HCT116 (cell line): ENCODE data around the gene GPR65. TPM values are rescaled to one million over a fixed set of nuclear protein-coding genes. Genes with fewer than 3 reads are reported as not detected.

ENCODE experiments used
- ATAC-seq: fragments of 200-7000 bp; cut with Tn5 transposase; 2 replicates; pipeline ENCODE4 v1.9.1; 2020; ENCODE audit warnings: mild to moderate bottlenecking, moderate library complexity
- BruUV-seq: library from RNA; stranded (reverse); fragments of 400-500 nt; replicated peaks from 2 replicates; lab custom pipeline; 2021; lab: Mats Ljungman, UMichigan
- CTCF ChIA-PET: fragments of 300-600 bp; sonication (Branson Sonifier 250); formaldehyde crosslinking; loops from one replicate; lab custom pipeline; 2021; ENCODE audit warnings: antibody characterized with exemption; lab: Charles Lee
- POLR2A ChIA-PET: fragments of 300-600, 350-600 bp; sonication (Branson Sonifier 250); formaldehyde crosslinking; loops from one replicate; lab custom pipeline; 2021; ENCODE audit warnings: antibody characterized with exemption; lab: Charles Lee
- RAD21 ChIA-PET, 2 experiments: fragments of 300-600 bp; sonication (Branson Sonifier 250); formaldehyde crosslinking; loops; one replicate each; lab custom pipeline; 2023; ENCODE audit warnings: low total read pairs in 2 of 2; ENCODE audit not compliant: uncharacterized antibody in 2 of 2, unreplicated experiment in 2 of 2, low non-redundant PET in 1 of 2; lab: Charles Lee
- DNase-seq: peaks from one replicate; pipeline ENCODE4 v3.0.0-alpha.2; 2010; ENCODE audit warnings: low read depth, low spot score
- H2AFZ ChIP-seq: fragments of 200-600 bp; shearing (Covaris generic), sonication (generic); 2 replicates; pipeline ENCODE4 v1.6.1; 2017; ENCODE audit warnings: low read depth, mixed run types, mixed read lengths, antibody characterized with exemption, low read length; ENCODE audit not compliant: poor library complexity, severe bottlenecking
- H3K27ac ChIP-seq: 2 replicates; pipeline ENCODE4 v1.5.1; 2012; ENCODE audit warnings: low read depth, low read length
- H3K27me3 ChIP-seq: fragments of 200-600 bp; sonication (generic); 2 replicates; pipeline ENCODE4 v1.6.1; 2016; ENCODE audit warnings: mixed run types, low read length, mixed read lengths; ENCODE audit not compliant: insufficient read depth
- H3K36me3 ChIP-seq, 2 experiments: fragments of 200-500 bp in 1 of 2; fragments of 200-600 bp in 1 of 2; sonication (Bioruptor generic) in 1 of 2; sonication (generic) in 1 of 2; 2 replicates each; pipeline versions ENCODE4 v1.5.1 to v1.6.1; 2014 to 2016; ENCODE audit warnings: low read length in 2 of 2, inconsistent platforms in 1 of 2, mixed read lengths in 1 of 2, mixed run types in 1 of 2; ENCODE audit not compliant: insufficient read depth in 2 of 2, control insufficient read depth in 1 of 2
- H3K4me1 ChIP-seq, 2 experiments: fragments of 200-600 bp in 1 of 2; sonication (generic) in 1 of 2; 2 replicates each; pipeline versions ENCODE4 v1.5.1 to v1.6.1; 2012 to 2017; ENCODE audit warnings: low read length in 2 of 2, inconsistent platforms in 1 of 2, mild to moderate bottlenecking in 1 of 2, mixed read lengths in 1 of 2, mixed run types in 1 of 2, moderate library complexity in 1 of 2; ENCODE audit not compliant: insufficient read depth in 2 of 2, control insufficient read depth in 1 of 2
- H3K4me2 ChIP-seq: fragments of 200-600 bp; sonication (generic); 2 replicates; pipeline ENCODE4 v1.6.1; 2017; ENCODE audit warnings: mixed run types, low read length, mixed read lengths
- H3K4me3 ChIP-seq, 2 experiments: fragments of 200-600 bp in 1 of 2; sonication (generic) in 1 of 2; replicated peaks in 1 of 2; 2 replicates each; pipeline ENCODE4 v1.5.1; 2011 to 2016; ENCODE audit warnings: low read length in 2 of 2, control low read depth in 1 of 2, low read depth in 1 of 2, mild to moderate bottlenecking in 1 of 2, mixed read lengths in 1 of 2, mixed run types in 1 of 2
- H3K79me2 ChIP-seq: fragments of 200-600 bp; sonication (generic); 2 replicates; pipeline ENCODE4 v1.6.1; 2017; ENCODE audit warnings: mild to moderate bottlenecking, mixed run types, low read length, moderate library complexity, mixed read lengths; ENCODE audit not compliant: insufficient read depth
- H3K9ac ChIP-seq: fragments of 200-600 bp; sonication (generic); 2 replicates; pipeline ENCODE4 v1.6.1; 2016; ENCODE audit warnings: low read length, mixed read lengths
- H3K9me2 ChIP-seq: fragments of 200-600 bp; sonication (generic), shearing (Covaris generic); 2 replicates; pipeline ENCODE4 v1.6.1; 2017; ENCODE audit warnings: mixed run types, mild to moderate bottlenecking, moderate library complexity; ENCODE audit not compliant: insufficient read depth
- H3K9me3 ChIP-seq, 2 experiments: fragments of 200-500 bp in 1 of 2; fragments of 200-600 bp in 1 of 2; sonication (Bioruptor generic) in 1 of 2; sonication (generic) in 1 of 2; 2 replicates each; pipeline ENCODE4 v1.6.1; 2014 to 2017; ENCODE audit warnings: low read length in 2 of 2, mixed read lengths in 2 of 2, inconsistent platforms in 1 of 2, low read depth in 1 of 2, mild to moderate bottlenecking in 1 of 2, mixed run types in 1 of 2, moderate library complexity in 1 of 2; ENCODE audit not compliant: control insufficient read depth in 1 of 2, insufficient read depth in 1 of 2
- H4K20me1 ChIP-seq: fragments of 200-600 bp; sonication (generic), shearing (Covaris generic); 2 replicates; pipeline ENCODE4 v1.6.1; 2017; ENCODE audit warnings: mixed run types, mild to moderate bottlenecking, moderate library complexity; ENCODE audit not compliant: insufficient read depth
- CBX3 ChIP-seq: IDR thresholded peaks from 2 replicates; pipeline ENCODE4 v1.6.1; 2012; ENCODE audit warnings: low read depth
- CEBPB ChIP-seq: IDR thresholded peaks from 2 replicates; pipeline ENCODE4 v1.6.1; 2012; ENCODE audit warnings: low read depth
- ELF1 ChIP-seq: IDR thresholded peaks from 2 replicates; pipeline ENCODE4 v1.6.1; 2012; ENCODE audit warnings: low read depth, borderline replicate concordance
- EZH2 ChIP-seq: fragments of 200-600 bp; sonication (generic); IDR thresholded peaks from 2 replicates; pipeline ENCODE4 v1.6.1; 2017; ENCODE audit warnings: antibody characterized with exemption, mixed run types
- FOSL1 ChIP-seq: IDR thresholded peaks from 2 replicates; pipeline ENCODE4 v1.6.1; 2012; ENCODE audit warnings: low read depth
- POLR2A ChIP-seq: IDR thresholded peaks from 2 replicates; pipeline ENCODE4 v1.7.0; 2011; ENCODE audit warnings: borderline replicate concordance; ENCODE audit not compliant: insufficient read depth, insufficient read length; ENCODE audit errors: extremely low read depth
- REST ChIP-seq: IDR thresholded peaks from 2 replicates; pipeline ENCODE4 v1.6.1; 2012; ENCODE audit warnings: low read depth
- SIN3A ChIP-seq: IDR thresholded peaks from 2 replicates; pipeline ENCODE4 v1.6.1; 2012; ENCODE audit warnings: low read depth
- SP1 ChIP-seq: IDR thresholded peaks from 2 replicates; pipeline ENCODE4 v1.6.1; 2012; ENCODE audit warnings: low read depth
- ZNF274 ChIP-seq: fragments of 200-500 bp; sonication (Bioruptor generic); IDR thresholded peaks from 2 replicates; pipeline ENCODE4 v1.6.1; 2014; ENCODE audit warnings: mild to moderate bottlenecking, low read depth, low read length, inconsistent platforms
- intact Hi-C: fragments of 100-400 bp; cut with micrococcal nuclease; formaldehyde crosslinking; loops from 2 replicates; pipeline ENCODE4 v1.10.0; 2022
- total RNA-seq: library from RNA; stranded (reverse); gene quantifications from one replicate; pipeline ENCODE4 v1.2.1, GENCODE V29; 2021; ENCODE audit not compliant: unreplicated experiment
- TF ChIP-seq, protein P1 (sequence below): IDR thresholded peaks from 2 replicates; pipeline ENCODE4 v1.6.1; 2011; ENCODE audit warnings: mild to moderate bottlenecking, low read length, moderate library complexity; ENCODE audit not compliant: insufficient replicate concordance; ENCODE audit errors: extremely low read depth

The GPR65 gene
- total RNA-seq, 1 experiment from 2014 or later = 0.05 TPM

DNA sequence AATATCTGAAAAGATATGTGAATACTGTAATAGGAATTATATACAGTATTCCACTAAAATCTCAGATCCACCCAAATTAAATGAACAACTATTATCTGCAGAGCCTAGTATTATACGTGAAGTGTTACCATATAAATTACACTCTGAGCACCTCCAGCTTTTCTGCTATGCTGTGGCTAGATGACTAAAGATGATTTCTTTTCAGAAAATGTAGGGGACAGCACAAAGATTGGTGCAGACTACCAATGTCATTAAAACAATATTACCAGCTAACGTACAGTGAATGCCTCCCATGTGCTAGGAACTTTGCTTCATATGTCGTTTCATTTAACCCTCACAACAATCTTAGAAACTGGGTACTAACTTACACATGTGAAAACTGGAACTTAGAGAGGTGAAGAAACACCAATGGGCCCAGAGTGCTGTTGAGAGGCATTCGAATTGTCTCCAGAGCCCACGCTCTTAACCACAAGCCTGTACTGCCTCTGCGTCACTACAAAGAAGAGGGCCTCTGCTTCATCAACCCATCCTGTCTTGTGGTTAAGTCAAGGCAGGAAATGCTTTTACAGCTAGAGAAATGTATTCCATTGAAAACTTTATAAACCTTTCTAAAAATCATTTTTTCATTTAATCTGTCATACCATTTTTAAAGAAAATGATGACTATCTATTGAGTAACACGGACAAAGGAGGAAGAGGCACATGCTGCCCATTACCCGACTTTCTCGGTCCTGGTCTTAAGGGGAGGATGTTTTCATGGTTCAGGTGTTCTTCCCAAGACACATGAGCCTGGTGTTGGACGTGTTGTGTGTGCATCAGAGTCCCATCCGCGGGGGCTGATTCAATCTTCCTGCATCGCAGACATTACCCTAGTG, 1.3 kb downstream of the GPR65 start:
- Histone ChIP-seq H2AFZ (no peak overlapping the region), H3K4me2 (no peak overlapping the region), H3K36me3 (no peaks in the 10 kb centered on the region), H3K27ac (no peak overlapping the region), H4K20me1 (no peaks in the 10 kb centered on the region), H3K27me3 (no peaks in the 10 kb centered on the region), H3K4me1 (no peaks in the 10 kb centered on the region), H3K9ac (no peak overlapping the region), H3K9me2 (no peaks in the 10 kb centered on the region), H3K4me3 (no peak overlapping the region), H3K9me3 (no peaks in the 10 kb centered on the region; a peak in 1 of 4 replicates), H3K79me2 (no peaks in the 10 kb centered on the region)
- ChIA-PET RAD21 (no interaction called here), CTCF (no interaction called here), POLR2A (no interaction called here)
- DNase-seq (no peak), ATAC-seq (no peak)
- BruUV-seq = no TSS peak
- TF ChIP-seq POLR2A = no peak
- TF ChIP-seq FOSL1 = no peak
- no peak for TF ChIP-seq REST
- no peak for TF ChIP-seq SIN3A
- TF ChIP-seq CBX3 = no peak
- no peak for TF ChIP-seq EZH2
- no peak for TF ChIP-seq SP1
- TF ChIP-seq, protein P1, sequence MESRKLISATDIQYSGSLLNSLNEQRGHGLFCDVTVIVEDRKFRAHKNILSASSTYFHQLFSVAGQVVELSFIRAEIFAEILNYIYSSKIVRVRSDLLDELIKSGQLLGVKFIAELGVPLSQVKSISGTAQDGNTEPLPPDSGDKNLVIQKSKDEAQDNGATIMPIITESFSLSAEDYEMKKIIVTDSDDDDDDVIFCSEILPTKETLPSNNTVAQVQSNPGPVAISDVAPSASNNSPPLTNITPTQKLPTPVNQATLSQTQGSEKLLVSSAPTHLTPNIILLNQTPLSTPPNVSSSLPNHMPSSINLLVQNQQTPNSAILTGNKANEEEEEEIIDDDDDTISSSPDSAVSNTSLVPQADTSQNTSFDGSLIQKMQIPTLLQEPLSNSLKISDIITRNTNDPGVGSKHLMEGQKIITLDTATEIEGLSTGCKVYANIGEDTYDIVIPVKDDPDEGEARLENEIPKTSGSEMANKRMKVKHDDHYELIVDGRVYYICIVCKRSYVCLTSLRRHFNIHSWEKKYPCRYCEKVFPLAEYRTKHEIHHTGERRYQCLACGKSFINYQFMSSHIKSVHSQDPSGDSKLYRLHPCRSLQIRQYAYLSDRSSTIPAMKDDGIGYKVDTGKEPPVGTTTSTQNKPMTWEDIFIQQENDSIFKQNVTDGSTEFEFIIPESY = no peak
- TF ChIP-seq ZNF274 = no peak
- no peak for TF ChIP-seq ELF1
- TF ChIP-seq CEBPB = no peak
- intact Hi-C loops = no loop called here
